Thoracic aorta (tissue), 2 donors: ENCODE data around the gene PWWP2B. TPM values are rescaled to one million over a fixed set of nuclear protein-coding genes. Genes with fewer than 3 reads are reported as not detected.
"Not testable (repeated sequence)": the region's sequence is repeated elsewhere in the genome, so short reads cannot be mapped to it uniquely, and the experiment has no call there.

ENCODE experiments used
- ATAC-seq: fragments of 150-250 bp; one replicate; pipeline ENCODE4 v1.8.0; 2017; ENCODE audit warnings: low read depth; ENCODE audit not compliant: insufficient number of reproducible peaks, low FRiP score
- DNase-seq: peaks from one replicate; pipeline ENCODE4 v3.0.0-alpha.2; 2020; ENCODE audit warnings: low spot score
- H3K27ac ChIP-seq, 2 donors: fragments of 200-600 bp; sonication (generic); 1 replicate in 1 of 2; 2 replicates in 1 of 2; pipeline ENCODE4 v1.5.1; 2016; ENCODE audit warnings: mild to moderate bottlenecking in 2 of 2, moderate library complexity in 2 of 2
- H3K27me3 ChIP-seq: fragments of 200-600 bp; sonication (generic); replicated peaks from 2 replicates; pipeline ENCODE4 v1.6.0; 2016; ENCODE audit warnings: mild to moderate bottlenecking; ENCODE audit not compliant: insufficient read depth
- H3K36me3 ChIP-seq: fragments of 200-600 bp; sonication (generic); one replicate; pipeline ENCODE4 v1.5.1; 2016
- H3K4me1 ChIP-seq, 2 donors: fragments of 200-600 bp; sonication (generic); 1 replicate in 1 of 2; 2 replicates in 1 of 2; pipeline versions ENCODE4 v1.5.1 to v1.6.0; 2016; ENCODE audit warnings: low read depth in 2 of 2, mild to moderate bottlenecking in 1 of 2; ENCODE audit not compliant: control insufficient read depth in 1 of 2
- H3K4me3 ChIP-seq: fragments of 200-600 bp; sonication (generic); 2 replicates; pipeline ENCODE4 v1.5.1; 2016; ENCODE audit warnings: mild to moderate bottlenecking
- H3K9me3 ChIP-seq: fragments of 200-600 bp; sonication (generic); 2 replicates; pipeline ENCODE4 v1.5.1; 2016
- total RNA-seq, 2 donors: library from RNA; depleted of rRNA; stranded (reverse); fragments of >200 nt; gene quantifications; one replicate each; pipeline versions ENCODE4 v1.1.0 to v1.2.3, GENCODE V29; 2016
- TF ChIP-seq, protein P1 (sequence below): fragments of 200-600 bp; sonication (generic); IDR thresholded peaks from one replicate; pipeline ENCODE4 v1.5.1; 2019; ENCODE audit warnings: antibody characterized with exemption

The PWWP2B gene
- total RNA-seq, 2 donors from 2014 or later = 5.3 to 7.8 TPM

- H3K36me3 ChIP-seq = no peaks in the 10 kb centered on the region
- H3K4me3 ChIP-seq = no peak overlapping the region
- no peaks in the 10 kb centered on the region for H3K4me1 ChIP-seq
- H3K9me3 ChIP-seq = no peaks in the 10 kb centered on the region
- TF ChIP-seq, protein P1, sequence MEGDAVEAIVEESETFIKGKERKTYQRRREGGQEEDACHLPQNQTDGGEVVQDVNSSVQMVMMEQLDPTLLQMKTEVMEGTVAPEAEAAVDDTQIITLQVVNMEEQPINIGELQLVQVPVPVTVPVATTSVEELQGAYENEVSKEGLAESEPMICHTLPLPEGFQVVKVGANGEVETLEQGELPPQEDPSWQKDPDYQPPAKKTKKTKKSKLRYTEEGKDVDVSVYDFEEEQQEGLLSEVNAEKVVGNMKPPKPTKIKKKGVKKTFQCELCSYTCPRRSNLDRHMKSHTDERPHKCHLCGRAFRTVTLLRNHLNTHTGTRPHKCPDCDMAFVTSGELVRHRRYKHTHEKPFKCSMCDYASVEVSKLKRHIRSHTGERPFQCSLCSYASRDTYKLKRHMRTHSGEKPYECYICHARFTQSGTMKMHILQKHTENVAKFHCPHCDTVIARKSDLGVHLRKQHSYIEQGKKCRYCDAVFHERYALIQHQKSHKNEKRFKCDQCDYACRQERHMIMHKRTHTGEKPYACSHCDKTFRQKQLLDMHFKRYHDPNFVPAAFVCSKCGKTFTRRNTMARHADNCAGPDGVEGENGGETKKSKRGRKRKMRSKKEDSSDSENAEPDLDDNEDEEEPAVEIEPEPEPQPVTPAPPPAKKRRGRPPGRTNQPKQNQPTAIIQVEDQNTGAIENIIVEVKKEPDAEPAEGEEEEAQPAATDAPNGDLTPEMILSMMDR = no peak
- DNase-seq (no peak), ATAC-seq (no peak)
- no peak overlapping the region for H3K27ac ChIP-seq
- H3K27me3 ChIP-seq = no peaks in the 10 kb centered on the region
Measured at GRCh38 chr10:132434405-132435005, 37.5 kb downstream of the PWWP2B start.

GRCh38 chr10:132435320-132435719, 38.3 kb downstream of the PWWP2B start:
- not testable (repeated sequence) for H3K9me3 ChIP-seq, DNase-seq, H3K36me3 ChIP-seq, H3K27me3 ChIP-seq, ATAC-seq, H3K4me3 ChIP-seq, H3K4me1 ChIP-seq, H3K27ac ChIP-seq

DNA sequence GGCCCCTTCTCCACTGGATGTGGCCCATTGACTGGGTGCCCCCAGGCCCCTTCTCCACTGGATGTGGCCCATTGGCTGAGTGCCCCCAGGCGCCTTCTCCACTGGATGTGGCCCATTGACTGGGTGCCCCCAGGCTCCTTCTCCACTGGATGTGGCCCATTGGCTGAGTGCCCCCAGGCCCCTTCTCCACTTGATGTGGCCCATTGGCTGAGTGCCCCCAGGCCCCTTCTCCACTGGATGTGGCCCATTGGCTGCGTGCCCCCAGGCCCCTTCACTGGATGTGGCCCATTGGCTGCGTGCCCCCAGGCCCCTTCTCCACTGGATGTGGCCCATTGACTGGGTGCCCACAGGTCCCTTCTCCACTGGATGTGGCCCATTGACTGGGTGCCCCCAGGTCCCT, 39.1 kb downstream of the PWWP2B start:
- H3K9me3 ChIP-seq, H3K27me3 ChIP-seq, DNase-seq, ATAC-seq, H3K4me1 ChIP-seq, H3K36me3 ChIP-seq, H3K27ac ChIP-seq, H3K4me3 ChIP-seq: not testable (repeated sequence)

DNA sequence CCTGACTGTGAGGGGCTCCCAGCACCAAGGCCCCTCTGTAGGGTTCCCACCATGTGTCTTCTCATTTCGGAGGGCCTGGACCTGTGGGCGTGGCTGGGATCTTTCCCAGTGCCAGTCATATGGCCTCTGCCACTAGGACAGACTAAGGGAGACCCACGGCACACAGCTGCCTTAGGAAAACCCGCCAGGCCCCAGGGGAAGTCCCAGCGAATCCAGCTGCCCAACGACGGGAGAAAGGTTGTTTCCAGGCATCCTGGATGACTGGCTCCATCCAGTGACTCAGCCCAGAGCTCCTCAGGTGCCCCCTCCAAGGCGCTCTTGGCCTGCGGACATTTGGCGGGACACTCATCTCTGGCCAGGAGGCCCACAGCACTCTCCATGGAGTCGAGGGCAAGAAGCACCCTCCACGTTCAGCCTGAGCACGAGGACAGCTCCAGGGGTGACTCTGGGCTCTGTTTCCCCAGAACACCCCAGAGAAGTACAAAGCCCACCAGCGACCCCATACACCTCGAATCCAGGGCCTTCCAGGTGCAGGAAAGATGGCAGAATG, 39.9 kb downstream of the PWWP2B start:
- Histone ChIP-seq H3K36me3 (no peaks in the 10 kb centered on the region), H3K9me3 (no peaks in the 10 kb centered on the region), H3K27ac (no peak overlapping the region), H3K27me3 (no peaks in the 10 kb centered on the region), H3K4me3 (no peak overlapping the region), H3K4me1 (no peaks in the 10 kb centered on the region)
- DNase-seq (no peak), ATAC-seq (no peak)
- TF ChIP-seq, protein P1 = no peak

- ATAC-seq (no peak), DNase-seq (no peak)
- H3K9me3 ChIP-seq = no peaks in the 10 kb centered on the region
- H3K4me3 ChIP-seq = no peak overlapping the region
- no peaks in the 10 kb centered on the region for H3K36me3 ChIP-seq
- TF ChIP-seq, protein P1 = no peak
- no peak overlapping the region for H3K27ac ChIP-seq
- no peaks in the 10 kb centered on the region for H3K27me3 ChIP-seq
- H3K4me1 ChIP-seq = no peaks in the 10 kb centered on the region
Measured at GRCh38 chr10:132437541-132437950, 40.5 kb downstream of the PWWP2B start.

GRCh38 chr10:132438091-132439024, 41.4 kb downstream of the PWWP2B start:
- Histone ChIP-seq H3K4me3 (no peak overlapping the region), H3K36me3 (no peaks in the 10 kb centered on the region), H3K4me1 (no peaks in the 10 kb centered on the region), H3K9me3 (no peaks in the 10 kb centered on the region), H3K27me3 (no peaks in the 10 kb centered on the region), H3K27ac (no peak overlapping the region)
- TF ChIP-seq, protein P1 = no peak
- no peak for DNase-seq
- no peak for ATAC-seq
